ENCODE data around the gene DNAH2. TPM values are rescaled to one million over a fixed set of nuclear protein-coding genes. Genes with fewer than 3 reads are reported as not detected.

DNAH2 gene
- total RNA-seq, 2 donors from 2014 or later, result under 0.01 TPM; not detected in 1

DNA sequence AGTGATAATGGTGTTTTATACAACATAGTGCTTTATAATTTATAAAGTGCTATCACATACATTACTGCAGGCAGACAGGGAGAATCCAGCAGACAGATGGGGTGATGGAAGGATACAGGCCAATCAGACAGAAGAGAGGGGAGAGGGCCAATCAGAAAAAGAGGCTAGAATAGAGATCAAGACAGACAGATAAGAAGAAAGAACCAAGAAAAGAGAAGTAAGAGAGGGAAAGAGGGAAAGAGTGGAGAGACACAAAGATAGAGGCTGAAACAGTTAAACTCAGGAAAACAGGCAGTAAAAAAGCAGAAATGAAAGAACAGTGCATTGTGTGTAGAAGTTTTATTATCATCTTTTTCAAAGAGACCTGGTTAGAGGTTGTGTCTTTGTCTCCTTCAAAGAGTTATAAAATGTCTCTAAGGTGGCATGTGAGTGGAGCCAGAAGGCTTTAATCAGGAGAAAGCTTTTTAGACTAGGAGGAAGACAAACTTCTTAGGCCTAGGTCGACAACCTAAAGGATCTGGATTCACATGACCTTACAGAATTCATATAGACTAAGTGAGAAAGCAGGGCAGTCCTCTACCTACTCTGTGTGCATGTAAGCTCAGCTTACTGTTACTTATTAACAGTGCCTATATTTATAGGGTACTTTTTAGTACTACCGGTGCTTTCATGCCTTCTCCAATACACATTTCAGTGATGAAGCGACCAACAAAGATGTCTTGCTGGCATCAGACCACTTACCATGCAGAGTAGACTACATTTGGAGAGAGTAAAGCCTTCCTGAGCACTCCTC is 162.7 kb downstream of the DNAH2 start:
- Histone ChIP-seq H3K4me1 (ENCODE audit: control insufficient read depth in 1 of 2, low read depth in 2 of 2) (peaks cover 3 to 31% of the 10 kb centered on the region in 2 donors), H3K27ac (no peak overlapping the region), H3K36me3 (no peaks in the 10 kb centered on the region), H3K4me3 (no peak overlapping the region), H3K9me3 (no peaks in the 10 kb centered on the region), H3K27me3 (replicated peaks; ENCODE audit: insufficient read depth) (no peaks in the 10 kb centered on the region)
- ATAC-seq (ENCODE audit: insufficient number of reproducible peaks, low FRiP score, low read depth) (no peak), DNase-seq (ENCODE audit: low spot score) (no peak)
- TF ChIP-seq CTCF (IDR thresholded peaks at IDR 0.05), result no peak

GRCh38 chr17:7881276-7882054 is 163.9 kb downstream of the DNAH2 start:
- DNase-seq (ENCODE audit: low spot score), result no peak
- Histone ChIP-seq H3K9me3 (no peaks in the 10 kb centered on the region), H3K36me3 (no peaks in the 10 kb centered on the region), H3K4me1 (ENCODE audit: control insufficient read depth in 1 of 2, low read depth in 2 of 2) (peaks cover 7 to 38% of the 10 kb centered on the region in 2 donors), H3K27me3 (replicated peaks; ENCODE audit: insufficient read depth) (no peaks in the 10 kb centered on the region), H3K27ac (no peak overlapping the region), H3K4me3 (no peak overlapping the region)
- TF ChIP-seq CTCF (IDR thresholded peaks at IDR 0.05), result no peak
- ATAC-seq (ENCODE audit: insufficient number of reproducible peaks, low FRiP score, low read depth), result no peak

DNA sequence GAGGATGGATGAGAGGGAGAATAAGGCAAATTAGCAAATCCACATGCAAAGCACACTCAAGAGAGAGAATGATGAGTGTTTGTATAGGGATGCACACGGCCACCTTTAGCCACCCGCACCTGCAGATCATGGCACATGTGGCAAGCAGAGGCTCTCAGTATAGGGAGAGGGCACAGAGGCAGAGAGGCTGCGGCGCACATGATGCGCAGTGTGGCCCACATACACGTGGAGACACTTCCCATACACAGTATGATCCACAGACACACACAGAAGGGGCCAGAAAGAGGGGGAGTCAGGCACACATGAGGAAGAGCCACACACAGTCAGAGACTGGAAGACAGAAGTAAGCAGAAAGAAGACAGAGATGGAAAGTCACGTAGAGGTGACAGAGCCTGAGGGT is 164.5 kb downstream of the DNAH2 start:
- H3K4me1 ChIP-seq (ENCODE audit: control insufficient read depth in 1 of 2, low read depth in 2 of 2), result peaks cover 12 to 43% of the 10 kb centered on the region in 2 donors
- H3K9me3 ChIP-seq, result no peaks in the 10 kb centered on the region
- TF ChIP-seq CTCF (IDR thresholded peaks at IDR 0.05), result no peak
- DNase-seq (ENCODE audit: low spot score) (no peak), ATAC-seq (ENCODE audit: insufficient number of reproducible peaks, low FRiP score, low read depth) (no peak)
- no peak overlapping the region for H3K27ac ChIP-seq
- H3K36me3 ChIP-seq, result no peaks in the 10 kb centered on the region
- no peaks in the 10 kb centered on the region for H3K27me3 ChIP-seq (replicated peaks; ENCODE audit: insufficient read depth)
- H3K4me3 ChIP-seq, result no peak overlapping the region

GRCh38 chr17:7882629-7883028 is 165.1 kb downstream of the DNAH2 start:
- Histone ChIP-seq H3K27me3 (replicated peaks; ENCODE audit: insufficient read depth) (no peaks in the 10 kb centered on the region), H3K4me3 (no peak overlapping the region), H3K9me3 (no peaks in the 10 kb centered on the region), H3K4me1 (ENCODE audit: control insufficient read depth in 1 of 2, low read depth in 2 of 2) (peaks cover 12 to 43% of the 10 kb centered on the region in 2 donors), H3K27ac (no peak overlapping the region), H3K36me3 (no peaks in the 10 kb centered on the region)
- ATAC-seq (ENCODE audit: insufficient number of reproducible peaks, low FRiP score, low read depth) (no peak), DNase-seq (ENCODE audit: low spot score) (no peak)
- TF ChIP-seq CTCF (IDR thresholded peaks at IDR 0.05), result no peak

Other genes with a start within 250 kb of the DNAH2 start
- 10 to 100 TPM; 56.2 to 72.3 TPM for gene ZBTB4, start 238.1 kb upstream of the DNAH2 start, total RNA-seq
- gene SLC35G6, start 236.3 kb upstream of the DNAH2 start, total RNA-seq, result not detected
- 100 to 1,000 TPM in 1 of 2 donors, 10 to 100 TPM in 1; 77.8 to 151 TPM for gene POLR2A, start 233.4 kb upstream of the DNAH2 start, total RNA-seq
- gene TNFSF12, start 168.7 kb upstream of the DNAH2 start, total RNA-seq, result 10 to 100 TPM; 54.6 to 98.3 TPM
- gene TNFSF13, start 159.0 kb upstream of the DNAH2 start, total RNA-seq, result 10 to 100 TPM; 40.5 to 49.2 TPM
- gene SENP3, start 155.8 kb upstream of the DNAH2 start, total RNA-seq, result 10 to 100 TPM; 47.0 to 80.7 TPM
- 100 to 1,000 TPM in 1 of 2 donors, 10 to 100 TPM in 1; 70.8 to 133 TPM for gene CD68, start 138.1 kb upstream of the DNAH2 start, total RNA-seq
- 10 to 100 TPM; 31.1 to 38.9 TPM for gene MPDU1, start 133.9 kb upstream of the DNAH2 start, total RNA-seq
- 1 to 10 TPM in 1 of 2 donors, under 1 TPM in 1; 0.81 to 2.8 TPM for gene SOX15, start 127.7 kb upstream of the DNAH2 start, total RNA-seq
- 10 to 100 TPM; 42.8 to 53.9 TPM for gene FXR2, start 102.8 kb upstream of the DNAH2 start, total RNA-seq
- 10 to 100 TPM; 29.8 to 30.9 TPM for gene SAT2, start 89.9 kb upstream of the DNAH2 start, total RNA-seq
- gene SHBG, start 87.6 kb upstream of the DNAH2 start, total RNA-seq, result not detected
- 1 to 10 TPM; 1.1 to 1.4 TPM for gene ATP1B2, start 66.8 kb upstream of the DNAH2 start, total RNA-seq
- 10 to 100 TPM; 16.8 to 23.7 TPM for gene TP53, start 30.3 kb upstream of the DNAH2 start, total RNA-seq
- gene WRAP53, start 29.3 kb upstream of the DNAH2 start, total RNA-seq, result 1 to 10 TPM; 2.9 to 3.4 TPM
- not detected for gene EFNB3, start 12.5 kb upstream of the DNAH2 start, total RNA-seq
- 10 to 100 TPM in 1 of 2 donors, 1 to 10 TPM in 1; 9.5 to 35.8 TPM for gene KDM6B, start 116.5 kb downstream of the DNAH2 start, total RNA-seq
- 10 to 100 TPM in 1 of 2 donors, 1 to 10 TPM in 1; 4.1 to 21.9 TPM for gene TMEM88, start 137.3 kb downstream of the DNAH2 start, total RNA-seq
- gene NAA38, start 139.8 kb downstream of the DNAH2 start, total RNA-seq, result 10 to 100 TPM; 49.5 to 62.7 TPM
- gene CYB5D1, start 140.3 kb downstream of the DNAH2 start, total RNA-seq, result 1 to 10 TPM; 3.8 to 8.9 TPM
- 100 to 1,000 TPM in 1 of 2 donors, 10 to 100 TPM in 1; 80.6 to 171 TPM for gene CHD3, start 171.0 kb downstream of the DNAH2 start, total RNA-seq
- 1 to 10 TPM; 3.3 to 5.4 TPM for gene RNF227, start 198.5 kb downstream of the DNAH2 start, total RNA-seq
- gene KCNAB3, start 212.1 kb downstream of the DNAH2 start, total RNA-seq, result not detected
- gene TRAPPC1, start 214.2 kb downstream of the DNAH2 start, total RNA-seq, result 10 to 100 TPM; 14.6 to 36.1 TPM
- gene CNTROB, start 214.5 kb downstream of the DNAH2 start, total RNA-seq, result 10 to 100 TPM; 11.2 to 42.9 TPM

Measured in thoracic aorta (tissue), 2 donors.